Natural killer cell (primary cell): ENCODE measurements around the gene FAM24A. TPM values are rescaled to one million over a fixed set of nuclear protein-coding genes. Genes with fewer than 3 reads are reported as not detected.

Source experiments
- ATAC-seq, 3 donors: fragments of 150-1000 bp in 2 of 3; fragments of 200-7000 bp in 1 of 3; cut with Tn5 transposase; 1 replicate in 1 of 3; 2 replicates in 2 of 3; pipeline ENCODE4 v1.10.0; 2021; ENCODE audit warnings: mild to moderate bottlenecking in 2 of 3, moderate library complexity in 2 of 3
- DNase-seq, 2 donors: peaks; one replicate each; pipeline versions ENCODE4 v3.0.0 to v3.0.0-alpha.2; 2013 to 2021; ENCODE audit warnings: mixed read lengths in 1 of 2
- H3K27ac ChIP-seq: one replicate; pipeline ENCODE4 v1.5.1; 2013; ENCODE audit warnings: mild to moderate bottlenecking, low read length
- H3K27me3 ChIP-seq: one replicate; pipeline ENCODE4 v1.6.1; 2013; ENCODE audit warnings: low read length; ENCODE audit not compliant: control insufficient read depth, insufficient read depth
- H3K36me3 ChIP-seq: one replicate; pipeline ENCODE4 v1.6.1; 2013; ENCODE audit warnings: low read length; ENCODE audit not compliant: control insufficient read depth, insufficient read depth
- H3K4me1 ChIP-seq: one replicate; pipeline ENCODE4 v1.6.1; 2013; ENCODE audit warnings: low read length; ENCODE audit not compliant: control insufficient read depth, insufficient read depth
- H3K4me3 ChIP-seq: one replicate; pipeline ENCODE4 v1.5.1; 2013; ENCODE audit warnings: low read length
- H3K9me3 ChIP-seq: one replicate; pipeline ENCODE4 v1.6.1; 2013; ENCODE audit warnings: low read length; ENCODE audit not compliant: control insufficient read depth, insufficient read depth
- H3K27ac Mint-ChIP-seq, 2 donors: one replicate each; pipeline ENCODE4 v1.8.0; 2022; ENCODE audit warnings: mild to moderate bottlenecking in 2 of 2, mixed read lengths in 2 of 2, moderate library complexity in 1 of 2
- H3K27me3 Mint-ChIP-seq, 2 donors: one replicate each; pipeline ENCODE4 v1.8.0; 2022; ENCODE audit warnings: low read depth in 2 of 2, mixed read lengths in 2 of 2
- H3K36me3 Mint-ChIP-seq: one replicate; pipeline ENCODE4 v1.8.0; 2022; ENCODE audit warnings: mixed read lengths
- H3K4me1 Mint-ChIP-seq, 2 donors: one replicate each; pipeline ENCODE4 v1.8.0; 2022; ENCODE audit warnings: mixed read lengths in 2 of 2
- H3K4me3 Mint-ChIP-seq: one replicate; pipeline ENCODE4 v1.8.0; 2022; ENCODE audit warnings: mild to moderate bottlenecking, moderate library complexity, mixed read lengths
- H3K9me3 Mint-ChIP-seq, 2 donors: one replicate each; pipeline ENCODE4 v1.8.0; 2022; ENCODE audit warnings: mixed read lengths in 2 of 2
- CTCF ChIP-seq: fragments of 200-600 bp; IDR thresholded peaks from one replicate; pipeline ENCODE4 v1.8.0; 2022; ENCODE audit warnings: antibody characterized with exemption
- WGBS: methylation state at CpG from one replicate; pipeline ENCODE4 v1.1.7; 2013; ENCODE audit warnings: missing lambda C conversion rate; ENCODE audit not compliant: insufficient coverage; 5-methylcytosine and 5-hydroxymethylcytosine counted together
- intact Hi-C: fragments of 100-400 bp; cut with micrococcal nuclease; formaldehyde crosslinking; loops from one replicate; pipeline ENCODE4 v1.14.2; 2022
- total RNA-seq, 4 donors: library from RNA; stranded (reverse); fragments of 120-200 nt in 1 of 4; gene quantifications; one replicate each; pipeline versions ENCODE4 v1.2.3 to v1.2.4, GENCODE V29; 2013 to 2022

The FAM24A gene
- total RNA-seq, 3 donors from 2014 or later (not counting 1 experiment from before 2014, with no cell fraction given): not detected

- 84% methylated on average over 2 of the region's 2 CpGs for WGBS
- H3K9me3 Mint-ChIP-seq: no peaks in the 10 kb centered on the region
- Histone ChIP-seq H3K27ac (no peak overlapping the region), H3K36me3 (no peaks in the 10 kb centered on the region), H3K27me3 (no peaks in the 10 kb centered on the region), H3K4me1 (no peaks in the 10 kb centered on the region), H3K9me3 (no peaks in the 10 kb centered on the region), H3K4me3 (no peak overlapping the region)
- H3K4me1 Mint-ChIP-seq: no peaks in the 10 kb centered on the region
- H3K36me3 Mint-ChIP-seq: no peaks in the 10 kb centered on the region
- TF ChIP-seq CTCF: no peak
- intact Hi-C loops: no loop called here
- ATAC-seq: no peak
- H3K4me3 Mint-ChIP-seq: no peak overlapping the region
- no peak for DNase-seq
- no peak overlapping the region for H3K27ac Mint-ChIP-seq
- peaks cover 0 to 3% of the 10 kb centered on the region in 2 donors for H3K27me3 Mint-ChIP-seq
Measured at GRCh38 chr10:122915700-122916099, 5.3 kb downstream of the FAM24A start.

- intact Hi-C loops: no loop called here
- WGBS: no CpG with 5 or more reads among the region's 1 CpG
Measured at GRCh38 chr10:122930140-122930539, 19.7 kb downstream of the FAM24A start.

DNA sequence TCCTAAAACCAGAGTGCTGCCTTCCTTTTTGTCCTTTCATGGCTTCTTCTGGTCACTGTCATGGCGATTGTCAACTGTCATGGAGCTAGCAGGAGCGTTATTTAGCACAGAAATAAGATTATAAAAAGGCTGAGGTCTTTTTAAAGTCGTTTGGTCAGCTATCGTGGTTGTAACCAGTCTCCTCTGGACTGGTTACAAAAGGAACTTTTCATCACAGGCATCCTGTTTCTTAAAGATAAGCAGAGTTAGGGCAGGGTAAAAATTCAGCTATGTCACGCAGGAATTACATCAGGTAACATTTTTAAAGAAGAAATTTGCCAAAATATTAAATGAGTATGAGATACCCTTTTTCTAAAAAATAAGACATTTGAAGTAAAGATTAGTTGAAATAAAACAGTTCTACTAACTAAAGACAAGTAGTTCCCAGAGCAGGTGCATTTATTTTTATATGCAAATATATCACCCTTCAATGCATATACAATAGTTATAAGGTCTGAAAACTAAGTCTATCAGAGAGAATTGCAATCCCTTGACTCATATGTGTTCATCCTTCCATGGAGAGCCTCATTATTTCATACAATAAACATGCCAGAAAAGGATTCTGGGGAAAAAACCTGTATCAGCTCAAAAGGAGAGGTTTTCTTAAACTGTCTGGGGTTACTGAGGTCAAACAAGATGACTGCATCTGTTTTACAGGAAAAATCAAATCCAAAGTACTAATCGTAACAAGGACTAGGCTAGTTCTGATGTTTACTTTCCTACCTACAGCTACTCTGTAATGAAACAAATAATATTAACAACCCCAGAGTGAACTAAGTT, 20.9 kb downstream of the FAM24A start:
- peaks cover 9% of the 10 kb centered on the region for H3K36me3 ChIP-seq
- ATAC-seq (no peak), DNase-seq (no peak)
- H3K4me1 ChIP-seq: no peaks in the 10 kb centered on the region
- no peak for TF ChIP-seq CTCF
- no peaks in the 10 kb centered on the region for H3K9me3 ChIP-seq
- Mint-ChIP-seq H3K4me3 (no peak overlapping the region), H3K27me3 (no peaks in the 10 kb centered on the region), H3K4me1 (no peaks in the 10 kb centered on the region), H3K9me3 (no peaks in the 10 kb centered on the region), H3K36me3 (peaks cover 3% of the 10 kb centered on the region), H3K27ac (no peak overlapping the region)
- H3K4me3 ChIP-seq: no peak overlapping the region
- H3K27ac ChIP-seq: no peak overlapping the region
- intact Hi-C loops: no loop called here
- WGBS: 43% methylated on average over 5 of the region's 6 CpGs
- H3K27me3 ChIP-seq: no peaks in the 10 kb centered on the region

More at GRCh38 chr10:122930140-122930539, 19.7 kb downstream of the FAM24A start:
- DNase-seq (no peak), ATAC-seq (no peak)
- no peaks in the 10 kb centered on the region for H3K27me3 ChIP-seq
- H3K9me3 Mint-ChIP-seq: no peaks in the 10 kb centered on the region
- no peaks in the 10 kb centered on the region for H3K4me1 ChIP-seq
- no peak overlapping the region for H3K4me3 Mint-ChIP-seq
- H3K4me1 Mint-ChIP-seq: no peaks in the 10 kb centered on the region
- TF ChIP-seq CTCF: no peak
- H3K4me3 ChIP-seq: no peak overlapping the region
- no peak overlapping the region for H3K27ac ChIP-seq
- H3K27me3 Mint-ChIP-seq: no peaks in the 10 kb centered on the region
- no peaks in the 10 kb centered on the region for H3K9me3 ChIP-seq
- no peak overlapping the region for H3K27ac Mint-ChIP-seq
- H3K36me3 ChIP-seq: peaks cover 3% of the 10 kb centered on the region
- H3K36me3 Mint-ChIP-seq: no peaks in the 10 kb centered on the region
